Muscle layer of colon (tissue), 2 donors: ENCODE data around the gene EHD2.

Experiments
- H3K27ac ChIP-seq: one replicate; pipeline ENCODE4 v1.7.0; 2013; ENCODE audit warnings: low read depth, mild to moderate bottlenecking, low read length, moderate library complexity
- H3K27me3 ChIP-seq, 2 donors: one replicate each; pipeline ENCODE4 v1.7.0; 2013; ENCODE audit warnings: low read length in 2 of 2, mild to moderate bottlenecking in 2 of 2; ENCODE audit not compliant: insufficient read depth in 2 of 2, control insufficient read depth in 1 of 2
- H3K36me3 ChIP-seq: one replicate; pipeline ENCODE4 v1.7.0; 2013; ENCODE audit warnings: mild to moderate bottlenecking, low read length; ENCODE audit not compliant: insufficient read depth
- H3K4me1 ChIP-seq: one replicate; pipeline ENCODE4 v1.7.0; 2013; ENCODE audit warnings: mild to moderate bottlenecking, low read length; ENCODE audit not compliant: insufficient read depth
- H3K4me3 ChIP-seq, 2 donors: one replicate each; pipeline ENCODE4 v1.7.0; 2013; ENCODE audit warnings: low read length in 2 of 2, low read depth in 1 of 2, mild to moderate bottlenecking in 1 of 2, moderate library complexity in 1 of 2
- H3K9ac ChIP-seq: one replicate; pipeline ENCODE4 v1.7.0; 2013; ENCODE audit warnings: low read length
- H3K9me3 ChIP-seq: one replicate; pipeline ENCODE4 v1.7.0; 2013; ENCODE audit warnings: mild to moderate bottlenecking, low read length
- donor health status: abdominal sarcoma.
- donor health status: Adenocarcinoma of cecum.

EHD2 gene

GRCh38 chr19:47693489-47693888, 19.7 kb upstream of the EHD2 start:
- Histone ChIP-seq H3K9ac (no peak overlapping the region), H3K36me3 (peaks cover 28% of the 10 kb centered on the region)

GRCh38 chr19:47693903-47694302, 19.3 kb upstream of the EHD2 start:
- Histone ChIP-seq H3K27ac (no peak overlapping the region), H3K4me3 (no peak overlapping the region), H3K9ac (no peak overlapping the region), H3K36me3 (peaks cover 32% of the 10 kb centered on the region), H3K9me3 (no peaks in the 10 kb centered on the region), H3K27me3 (no peaks in the 10 kb centered on the region), H3K4me1 (peaks cover 4% of the 10 kb centered on the region)

More at GRCh38 chr19:47693489-47693888, 19.7 kb upstream of the EHD2 start:
- Histone ChIP-seq H3K4me3 (no peak overlapping the region), H3K9me3 (no peaks in the 10 kb centered on the region), H3K27me3 (no peaks in the 10 kb centered on the region), H3K4me1 (peaks cover 4% of the 10 kb centered on the region), H3K27ac (no peak overlapping the region)

- Histone ChIP-seq H3K4me1 (peaks cover 4% of the 10 kb centered on the region), H3K27ac (no peak overlapping the region), H3K9ac (no peak overlapping the region), H3K36me3 (peaks cover 37% of the 10 kb centered on the region), H3K27me3 (no peaks in the 10 kb centered on the region), H3K9me3 (no peaks in the 10 kb centered on the region), H3K4me3 (no peak overlapping the region)
Measured at GRCh38 chr19:47694466-47695273, 18.6 kb upstream of the EHD2 start.

DNA sequence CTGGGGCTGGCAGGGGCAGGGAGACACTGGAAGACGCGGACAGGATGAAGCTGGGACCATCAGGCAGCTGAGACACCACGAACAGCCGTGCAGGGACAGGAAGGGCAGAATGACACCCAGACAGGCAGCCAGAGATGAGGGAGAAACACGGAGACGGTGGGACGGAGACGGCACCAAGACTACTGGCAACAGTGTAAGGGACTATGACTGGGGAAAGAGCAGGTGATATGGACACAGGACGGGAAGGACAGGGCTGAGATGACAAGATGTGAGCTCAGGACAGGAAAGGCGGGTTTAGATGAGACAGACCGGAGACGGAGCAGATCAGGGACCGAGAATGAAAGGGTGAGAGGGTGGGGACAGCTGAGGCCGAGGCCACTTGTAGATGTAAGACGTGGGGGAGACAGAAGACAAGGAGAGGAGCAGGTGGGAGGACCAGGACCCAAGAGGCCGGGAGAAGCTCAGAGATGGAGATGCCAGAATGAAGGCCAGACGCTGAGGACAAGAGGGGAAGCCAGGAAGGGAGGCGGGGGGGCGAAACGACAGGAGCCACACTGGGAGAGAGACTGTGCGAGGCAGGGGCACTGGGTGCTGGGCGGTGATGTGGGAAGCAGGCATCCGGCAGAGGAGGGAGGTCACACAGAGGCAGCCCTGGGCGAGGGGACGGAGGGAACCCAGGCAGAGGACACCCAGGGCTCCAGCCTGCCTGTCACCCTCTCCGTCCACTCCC, 17.5 kb upstream of the EHD2 start:
- peaks cover 43% of the 10 kb centered on the region for H3K36me3 ChIP-seq
- no peak overlapping the region for H3K27ac ChIP-seq

DNA sequence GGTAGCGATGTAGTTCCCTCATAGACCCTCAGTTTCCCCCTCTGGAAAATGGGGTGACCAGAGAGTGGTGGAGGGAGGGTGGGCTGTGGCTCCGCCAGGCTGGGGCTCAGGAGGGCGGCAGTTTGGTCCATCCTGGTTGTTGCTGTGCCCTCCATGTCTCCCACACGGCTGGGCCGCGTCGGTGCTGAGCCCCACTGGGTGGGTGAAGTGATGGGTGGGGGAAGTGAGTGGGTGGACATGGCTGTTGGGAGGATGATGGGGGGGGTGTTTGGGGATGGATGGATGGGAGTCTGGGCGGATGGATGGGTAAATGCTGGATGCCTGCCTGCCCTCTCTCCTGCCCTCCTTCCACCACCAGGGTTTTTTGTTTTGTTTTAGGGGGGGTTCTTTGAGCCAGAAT, 16.6 kb upstream of the EHD2 start:
- H3K4me1 ChIP-seq, result peaks cover 4% of the 10 kb centered on the region
- H3K27me3 ChIP-seq, result no peaks in the 10 kb centered on the region
- H3K36me3 ChIP-seq, result peaks cover 38% of the 10 kb centered on the region
- H3K27ac ChIP-seq, result no peak overlapping the region
- no peaks in the 10 kb centered on the region for H3K9me3 ChIP-seq
- H3K4me3 ChIP-seq, result no peak overlapping the region
- H3K9ac ChIP-seq, result no peak overlapping the region

More for the DNA sequence above, 17.5 kb upstream of the EHD2 start:
- no peak overlapping the region for H3K9ac ChIP-seq
- no peaks in the 10 kb centered on the region for H3K9me3 ChIP-seq
- H3K27me3 ChIP-seq, result no peaks in the 10 kb centered on the region
- H3K4me1 ChIP-seq, result peaks cover 4% of the 10 kb centered on the region
- no peak overlapping the region for H3K4me3 ChIP-seq

DNA sequence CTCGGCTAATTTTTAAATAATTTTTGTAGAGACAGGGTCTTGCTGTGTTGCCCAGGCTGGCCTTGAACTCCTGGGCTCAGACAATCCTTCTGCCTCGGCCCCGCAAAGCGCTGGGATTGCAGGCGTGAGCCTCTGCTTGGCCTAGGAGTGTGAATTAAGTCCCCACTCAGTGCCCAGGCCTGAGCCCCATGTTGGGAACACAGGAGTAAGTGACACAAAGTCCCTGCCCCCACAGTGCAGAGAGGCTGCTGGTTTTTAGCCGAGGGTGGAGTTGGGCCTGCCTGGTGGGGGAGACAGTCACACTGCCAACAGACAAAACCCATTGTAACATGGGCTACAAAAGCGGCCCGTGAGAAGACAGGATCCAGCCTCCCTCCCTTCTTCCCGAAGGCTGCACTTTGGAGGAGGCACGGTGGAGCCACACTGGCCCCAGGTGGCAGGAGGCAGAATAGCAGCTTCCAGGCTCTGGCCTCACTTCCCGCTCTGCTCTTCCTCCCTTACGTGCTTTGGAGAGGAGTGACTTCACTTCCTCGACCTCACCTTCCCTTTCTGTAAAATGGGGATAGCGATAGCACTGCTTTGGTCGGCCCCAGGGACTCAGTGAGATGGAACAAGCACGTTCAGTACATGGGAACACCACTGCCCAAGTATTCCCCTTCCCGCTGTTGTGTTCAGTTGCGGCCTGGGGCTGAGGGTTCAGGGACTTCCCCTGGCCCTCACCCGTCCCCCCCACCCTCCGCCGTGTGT, 15.2 kb upstream of the EHD2 start:
- Histone ChIP-seq H3K27ac (peak overlapping the region; percentile 72), H3K36me3 (peaks cover 42% of the 10 kb centered on the region), H3K27me3 (no peaks in the 10 kb centered on the region), H3K9me3 (no peaks in the 10 kb centered on the region), H3K9ac (no peak overlapping the region), H3K4me3 (no peak overlapping the region), H3K4me1 (peaks cover 4% of the 10 kb centered on the region)

GRCh38 chr19:47698631-47699359, 14.4 kb upstream of the EHD2 start:
- H3K4me3 ChIP-seq, result no peak overlapping the region
- H3K9me3 ChIP-seq, result no peaks in the 10 kb centered on the region
- peaks cover 40% of the 10 kb centered on the region for H3K36me3 ChIP-seq
- H3K27me3 ChIP-seq, result no peaks in the 10 kb centered on the region
- no peak overlapping the region for H3K27ac ChIP-seq
- no peak overlapping the region for H3K9ac ChIP-seq
- H3K4me1 ChIP-seq, result peaks cover 4% of the 10 kb centered on the region

DNA sequence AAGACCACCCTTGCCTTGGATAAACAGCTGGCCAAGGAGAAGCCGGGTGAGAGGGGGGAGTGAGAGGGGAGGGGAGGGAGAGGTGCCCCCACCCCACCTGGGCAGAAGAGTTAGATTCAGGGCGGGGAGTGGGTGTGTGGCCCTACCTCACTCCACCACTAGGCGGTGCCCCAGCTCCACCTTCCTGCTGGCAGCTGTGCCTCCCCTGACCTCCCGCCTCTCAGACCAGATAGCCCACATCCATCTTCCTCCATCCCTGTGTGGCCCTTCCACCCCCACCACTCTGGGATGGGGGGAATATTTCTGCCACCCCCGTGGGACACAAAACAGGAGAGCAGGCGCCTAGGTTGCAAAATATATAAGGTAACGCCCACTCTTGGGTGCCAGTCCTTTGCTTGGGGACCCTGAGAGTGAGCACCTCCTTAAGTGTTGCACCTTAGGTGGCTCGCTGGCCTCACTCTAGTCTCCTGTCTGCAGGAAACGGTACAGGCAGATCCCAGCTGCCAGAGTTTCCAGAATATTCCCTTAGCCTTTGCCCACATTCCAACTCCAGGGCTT, 13.8 kb upstream of the EHD2 start:
- H3K4me1 ChIP-seq, result peaks cover 4% of the 10 kb centered on the region
- no peaks in the 10 kb centered on the region for H3K27me3 ChIP-seq
- H3K9me3 ChIP-seq, result no peaks in the 10 kb centered on the region
- H3K27ac ChIP-seq, result no peak overlapping the region
- H3K9ac ChIP-seq, result no peak overlapping the region
- no peak overlapping the region for H3K4me3 ChIP-seq
- H3K36me3 ChIP-seq, result peaks cover 40% of the 10 kb centered on the region

DNA sequence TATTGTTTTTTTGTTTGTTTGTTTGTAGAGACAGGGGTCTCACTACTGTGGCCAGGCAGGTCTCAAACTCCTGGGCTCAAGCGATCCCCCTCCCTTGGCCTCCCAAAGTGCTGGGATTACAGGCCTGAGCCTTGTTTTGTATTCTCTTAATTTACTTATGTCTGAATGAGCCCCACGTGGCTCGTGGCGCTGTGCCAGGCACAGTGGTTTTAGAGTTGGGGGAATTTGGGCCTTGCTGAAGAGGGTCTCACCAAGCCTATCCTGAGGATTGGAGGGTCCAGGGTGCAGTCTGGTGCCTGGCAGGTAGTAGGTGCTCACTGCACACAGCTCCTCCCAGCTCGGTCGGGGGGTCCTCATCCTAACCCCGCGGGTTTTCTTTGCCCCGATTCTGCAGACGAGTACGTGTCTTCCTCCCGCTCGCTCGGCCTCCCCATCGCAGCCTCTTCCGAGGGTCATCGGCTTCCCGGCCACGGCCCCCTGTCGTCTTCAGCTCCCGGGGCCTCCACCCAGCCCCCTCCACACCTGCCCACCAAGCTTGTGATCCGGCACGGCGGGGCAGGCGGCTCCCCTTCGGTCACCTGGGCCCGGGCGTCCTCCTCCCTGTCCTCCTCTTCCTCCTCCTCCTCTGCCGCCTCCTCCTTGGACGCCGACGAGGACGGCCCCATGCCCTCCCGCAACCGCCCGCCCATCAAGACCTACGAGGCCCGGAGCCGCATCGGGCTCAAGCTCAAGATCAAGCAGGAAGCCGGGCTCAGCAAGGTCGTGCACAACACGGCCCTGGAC, 12.1 kb upstream of the EHD2 start:
- Histone ChIP-seq H3K9ac (no peak overlapping the region), H3K4me1 (peaks cover 4% of the 10 kb centered on the region), H3K9me3 (no peaks in the 10 kb centered on the region), H3K4me3 (no peak overlapping the region), H3K36me3 (peaks cover 32% of the 10 kb centered on the region), H3K27me3 (no peaks in the 10 kb centered on the region), H3K27ac (no peak overlapping the region)
